SKM-1 (cell line): ENCODE measurements around the gene MBLAC1.
A peak's percentile ranks its signal among the peaks of the same experiment; 100 is the strongest.

ENCODE experiments used
- DNase-seq: peaks from one replicate; lab custom pipeline; 2025; ENCODE audit not compliant: unreplicated experiment; lab: John Stamatoyannopoulos, UW

The MBLAC1 gene, protein sequence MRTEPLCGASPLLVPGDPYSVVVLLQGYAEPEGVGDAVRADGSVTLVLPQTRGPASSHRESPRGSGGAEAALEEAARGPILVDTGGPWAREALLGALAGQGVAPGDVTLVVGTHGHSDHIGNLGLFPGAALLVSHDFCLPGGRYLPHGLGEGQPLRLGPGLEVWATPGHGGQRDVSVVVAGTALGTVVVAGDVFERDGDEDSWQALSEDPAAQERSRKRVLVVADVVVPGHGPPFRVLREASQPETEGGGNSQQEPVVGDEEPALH

DNA sequence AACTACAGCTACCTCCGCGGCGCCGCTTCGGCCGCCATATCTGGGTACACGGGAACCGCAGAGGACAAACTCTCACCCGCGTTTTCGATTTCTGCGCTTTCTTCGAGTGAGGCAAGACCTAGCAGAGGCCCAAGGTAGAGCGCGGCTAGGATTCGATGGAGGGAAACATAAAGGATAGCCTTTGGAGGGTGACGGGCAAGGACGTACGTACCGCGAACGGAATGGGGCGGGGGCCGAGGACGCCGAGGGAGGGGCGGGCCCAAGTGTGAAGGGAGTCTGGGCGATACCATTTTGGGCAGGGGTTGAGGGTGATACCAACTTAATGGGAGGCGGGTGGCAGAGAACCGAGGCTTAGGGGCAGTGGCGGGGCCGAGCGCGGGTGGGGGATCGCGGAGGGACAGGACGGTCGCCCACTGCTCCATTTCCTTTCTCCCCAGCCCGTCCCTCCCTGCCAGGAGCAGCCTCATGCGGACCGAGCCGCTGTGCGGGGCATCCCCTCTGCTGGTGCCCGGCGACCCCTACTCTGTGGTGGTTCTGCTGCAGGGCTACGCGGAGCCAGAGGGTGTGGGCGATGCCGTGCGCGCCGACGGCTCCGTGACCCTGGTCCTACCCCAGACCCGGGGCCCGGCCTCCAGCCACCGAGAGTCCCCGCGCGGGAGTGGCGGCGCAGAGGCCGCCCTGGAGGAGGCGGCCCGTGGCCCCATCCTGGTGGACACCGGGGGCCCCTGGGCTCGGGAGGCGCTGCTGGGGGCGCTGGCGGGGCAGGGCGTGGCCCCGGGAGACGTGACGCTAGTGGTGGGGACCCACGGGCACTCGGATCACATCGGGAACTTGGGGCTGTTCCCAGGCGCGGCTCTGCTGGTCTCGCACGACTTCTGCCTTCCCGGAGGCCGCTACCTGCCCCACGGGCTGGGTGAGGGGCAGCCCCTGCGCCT is at the start of gene MBLAC1:
MBLAC1 (plus strand) TSS at position 37 of the 935 bp plus-strand sequence; CDS start at position 466, 429 bp downstream.
- DNase-seq: peak; percentile 81

DNA sequence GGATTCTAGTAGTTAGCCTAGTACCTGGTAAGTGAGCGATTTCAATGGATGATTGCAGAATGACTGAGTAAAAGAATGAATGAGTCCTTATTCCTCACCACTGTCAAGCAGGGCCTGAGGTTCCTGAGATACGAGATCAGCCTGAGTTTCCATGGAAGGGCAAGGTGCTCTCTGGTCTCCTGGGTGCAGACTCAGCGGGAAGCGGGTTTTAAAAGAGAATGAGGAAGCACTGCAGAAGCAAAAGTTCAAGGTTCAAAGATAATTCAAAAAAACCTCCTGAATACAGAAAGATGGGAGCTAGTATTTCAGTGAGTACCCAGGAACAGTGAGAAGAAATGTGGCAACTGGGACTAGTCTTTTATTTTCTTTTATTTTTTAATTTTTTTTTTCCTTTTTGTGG is 49.6 kb upstream of the MBLAC1 start:
- DNase-seq: no peak

DNA sequence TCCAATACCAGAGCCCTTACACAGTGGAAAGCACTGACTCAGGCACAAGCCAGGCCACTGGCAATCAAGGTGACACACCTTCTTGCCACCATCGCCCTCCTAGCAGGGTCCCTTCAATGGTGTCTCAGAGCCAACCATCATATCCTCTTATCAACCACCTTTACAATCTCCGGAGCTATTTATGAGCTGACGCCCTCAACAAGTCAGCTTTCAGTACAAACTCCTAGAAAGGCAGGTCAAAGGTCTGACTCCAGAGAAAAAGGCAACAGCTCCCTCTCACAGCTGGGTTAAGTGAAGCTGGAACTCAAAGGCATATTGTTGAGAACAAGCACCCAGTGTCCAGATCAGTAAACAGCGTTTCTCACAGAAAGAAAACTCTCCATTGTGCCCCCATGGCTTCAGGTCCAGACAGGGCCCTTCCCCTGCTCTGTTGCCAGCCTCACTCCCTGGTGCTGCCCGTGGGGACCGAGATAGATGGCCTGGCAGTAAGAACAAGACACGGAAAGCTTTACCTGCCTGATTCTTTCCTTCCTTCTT is 47.7 kb upstream of the MBLAC1 start:
- no peak for DNase-seq

DNA sequence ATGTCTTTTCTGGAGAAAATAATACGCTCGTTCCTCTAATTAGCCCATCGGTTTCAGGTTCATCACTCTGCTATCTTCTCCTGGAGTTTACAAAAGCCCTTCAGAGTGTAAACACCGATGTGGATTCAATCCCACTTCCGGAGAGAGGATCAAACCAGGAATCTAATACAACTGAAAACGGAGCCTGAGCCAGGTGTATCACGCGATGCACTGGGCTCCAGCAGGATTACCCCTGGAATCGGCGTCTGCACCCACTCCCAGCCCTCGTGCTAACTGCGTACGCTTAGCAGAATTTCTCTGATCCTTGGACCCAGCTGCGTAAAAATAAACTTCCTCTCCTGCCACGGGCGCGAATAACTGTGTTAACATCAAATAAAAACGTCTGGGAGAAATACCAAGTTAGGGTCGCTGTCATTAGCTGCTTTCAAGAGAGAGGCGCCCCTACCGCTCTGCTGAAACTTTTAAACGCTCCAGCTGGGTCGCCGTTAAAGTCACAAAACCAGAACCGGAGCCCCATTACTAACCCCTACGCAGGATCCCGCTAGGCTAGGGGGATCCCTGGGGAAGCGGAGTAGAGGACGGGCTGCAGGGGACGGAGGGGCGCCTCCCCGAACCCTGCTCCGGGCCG is 45.7 kb upstream of the MBLAC1 start:
- DNase-seq: no peak

DNA sequence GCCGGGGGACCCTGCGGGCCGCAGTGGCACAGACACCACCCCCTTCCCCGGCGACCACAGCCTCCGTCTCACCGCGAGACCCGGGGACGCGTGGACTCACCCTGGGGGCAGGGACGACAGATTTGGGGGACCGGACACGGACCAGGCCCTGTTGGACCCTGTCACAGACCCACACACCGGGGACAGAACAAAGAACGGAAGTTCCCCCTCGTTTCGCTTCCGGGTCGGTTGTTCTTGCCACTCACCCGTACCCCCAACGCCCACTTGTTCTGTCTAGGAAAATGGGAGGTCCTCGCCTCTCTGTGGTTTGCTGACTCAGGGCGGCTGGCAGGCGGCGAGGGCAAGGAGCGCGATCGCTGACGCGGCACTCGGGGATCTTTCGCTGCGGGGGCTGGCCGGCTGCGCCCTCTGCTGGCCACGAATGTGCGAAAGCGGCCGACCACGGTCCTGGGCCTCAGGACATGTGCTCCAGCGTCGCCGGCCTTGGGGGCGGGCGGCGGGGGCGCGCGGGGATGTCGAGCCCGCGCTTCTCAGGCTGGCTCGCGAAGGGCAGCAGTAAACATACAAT is 45.1 kb upstream of the MBLAC1 start, which contains the start of gene ZNF3:
ZNF3 (minus strand) TSS at position 189 of the 568 bp plus-strand sequence. CDS start 4,366 bp downstream, outside the sequence.
- DNase-seq: peak; percentile 96

DNA sequence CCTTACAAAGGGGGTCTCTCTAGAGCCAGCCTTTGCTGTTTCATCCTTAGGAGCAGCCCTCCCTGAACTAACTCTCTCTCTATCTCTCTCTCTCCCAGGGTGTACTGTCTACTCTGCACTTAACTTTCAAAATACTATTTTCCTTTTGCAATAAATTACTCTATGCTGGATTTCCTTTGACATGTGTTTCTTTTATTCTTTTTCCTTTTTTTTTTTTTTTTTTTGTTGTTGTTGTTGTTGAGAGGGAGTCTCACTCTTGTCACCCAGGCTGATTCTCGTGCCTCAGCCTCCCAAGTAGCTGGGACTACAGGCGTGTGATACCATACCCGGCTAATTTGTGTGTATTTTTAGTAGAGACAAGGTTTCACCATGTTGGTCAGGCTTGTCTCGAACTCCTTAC is 43.8 kb upstream of the MBLAC1 start:
- DNase-seq: no peak

DNA sequence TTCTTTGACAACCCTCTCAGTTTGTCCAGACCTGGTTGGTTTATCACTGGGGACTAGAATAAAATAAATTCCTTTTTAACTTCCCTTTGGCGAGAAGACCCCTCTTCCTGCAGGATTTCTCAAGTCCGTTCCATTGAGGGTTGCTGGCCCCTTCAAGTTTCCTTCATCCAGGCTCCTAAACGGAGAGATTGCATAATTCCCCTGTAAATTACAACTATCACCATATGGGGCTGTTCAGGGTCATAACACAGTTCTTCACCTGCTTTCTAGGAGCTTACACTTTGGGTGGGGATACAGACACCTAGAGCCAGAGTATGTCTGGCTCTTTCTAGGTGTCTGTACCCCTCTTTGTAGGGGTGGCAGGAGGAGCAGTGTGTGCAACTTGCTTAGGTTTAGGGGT is 41.3 kb upstream of the MBLAC1 start:
- DNase-seq: no peak

DNA sequence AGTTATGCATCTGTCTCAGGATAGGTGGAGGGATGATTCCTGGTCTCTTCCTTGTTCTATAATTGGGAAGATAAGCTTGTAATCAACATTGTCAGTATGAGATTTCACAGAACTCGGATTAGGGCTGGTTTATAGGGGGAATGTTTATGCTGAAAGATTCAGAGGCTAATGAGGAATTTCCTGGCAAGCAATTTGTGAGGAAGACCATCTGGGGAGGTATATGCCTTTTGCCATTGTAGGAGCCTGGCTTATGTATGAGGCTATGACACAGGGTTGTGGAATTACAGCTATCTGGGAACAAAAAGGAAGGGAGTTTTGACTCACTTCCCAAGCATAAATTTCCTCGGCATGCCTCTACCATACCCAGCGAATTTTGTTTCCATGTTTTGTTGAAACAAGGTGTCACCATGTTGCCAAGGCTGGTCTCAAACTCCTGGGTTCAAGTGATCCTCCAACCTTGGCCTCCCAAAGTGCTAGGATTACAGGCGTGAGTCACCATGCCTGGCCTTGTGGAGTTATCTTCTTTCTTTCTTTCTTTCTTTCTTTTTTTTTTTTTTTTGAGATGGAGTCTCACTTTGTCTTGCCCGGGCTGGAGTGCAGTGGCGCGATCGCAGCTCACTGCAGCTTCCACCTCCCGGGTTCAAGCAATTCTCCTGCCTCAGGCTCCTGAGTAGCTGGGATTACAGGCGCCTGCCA is 39.6 kb upstream of the MBLAC1 start:
- DNase-seq: no peak

DNA sequence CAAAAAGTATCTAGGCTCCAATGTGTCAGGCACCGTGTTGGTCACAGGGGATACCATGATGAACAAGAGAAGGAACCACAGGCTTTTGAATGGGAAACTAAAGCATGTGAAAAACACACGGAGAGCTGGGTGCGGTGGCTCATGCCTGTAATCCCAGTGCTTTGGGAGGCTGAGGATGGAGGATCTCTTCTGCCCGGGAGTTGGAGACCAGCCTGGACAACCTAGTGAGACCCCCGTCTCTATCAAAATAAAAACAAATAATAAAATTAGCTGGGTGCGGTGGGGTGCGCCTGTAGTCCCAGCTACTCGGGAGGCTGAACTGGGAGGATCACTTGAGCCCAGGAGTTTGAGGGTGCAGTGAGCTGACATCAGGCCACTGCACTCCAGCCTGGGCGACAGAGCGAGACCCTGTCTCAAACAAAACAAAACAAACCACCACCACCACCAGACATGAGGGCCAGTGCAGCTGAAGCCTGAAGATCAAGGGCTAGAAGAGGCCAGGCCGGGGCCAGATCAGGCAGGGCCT is 38.6 kb upstream of the MBLAC1 start:
- DNase-seq: no peak

DNA sequence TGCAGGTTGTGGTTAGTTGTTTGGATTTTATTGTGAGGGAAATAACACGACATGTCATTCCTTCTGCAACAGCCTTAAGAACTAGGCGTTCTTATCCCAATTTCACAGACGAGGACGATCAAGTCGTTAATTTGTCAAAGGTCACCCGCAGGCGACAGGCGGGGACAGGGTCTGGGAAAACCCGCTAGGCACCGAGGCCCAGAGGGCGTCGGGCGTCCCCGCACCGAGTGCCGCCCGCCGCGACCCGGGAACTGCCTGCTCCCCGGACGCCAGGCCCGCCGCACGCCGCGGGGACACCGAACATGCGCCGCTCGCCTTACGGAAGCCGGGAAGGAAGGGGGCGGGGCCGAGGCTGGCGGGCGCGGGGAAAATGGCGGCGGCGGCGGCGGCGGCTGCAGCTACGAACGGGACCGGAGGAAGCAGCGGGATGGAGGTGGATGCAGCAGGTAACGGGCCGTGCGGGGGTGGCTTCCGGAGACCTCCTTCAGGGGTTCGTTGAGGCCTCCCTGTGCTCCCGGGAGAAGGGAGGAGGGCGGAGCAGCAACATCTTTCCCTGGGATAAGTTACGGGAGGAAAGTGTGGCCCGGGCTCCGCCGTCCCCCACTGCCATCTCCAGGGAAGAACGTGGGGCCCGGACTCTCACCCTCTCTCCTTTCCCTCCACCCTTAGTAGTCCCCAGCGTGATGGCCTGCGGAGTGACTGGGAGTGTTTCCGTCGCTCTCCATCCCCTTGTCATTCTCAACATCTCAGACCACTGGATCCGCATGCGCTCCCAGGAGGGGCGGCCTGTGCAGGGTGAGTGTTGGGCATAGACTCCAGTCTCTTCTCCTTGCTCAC is 37.9 kb upstream of the MBLAC1 start, which contains the start of gene COPS6:
COPS6 (plus strand) TSS at position 349 of the 837 bp plus-strand sequence; CDS start at position 371, 22 bp downstream.
- peak; percentile 43 for DNase-seq

DNA sequence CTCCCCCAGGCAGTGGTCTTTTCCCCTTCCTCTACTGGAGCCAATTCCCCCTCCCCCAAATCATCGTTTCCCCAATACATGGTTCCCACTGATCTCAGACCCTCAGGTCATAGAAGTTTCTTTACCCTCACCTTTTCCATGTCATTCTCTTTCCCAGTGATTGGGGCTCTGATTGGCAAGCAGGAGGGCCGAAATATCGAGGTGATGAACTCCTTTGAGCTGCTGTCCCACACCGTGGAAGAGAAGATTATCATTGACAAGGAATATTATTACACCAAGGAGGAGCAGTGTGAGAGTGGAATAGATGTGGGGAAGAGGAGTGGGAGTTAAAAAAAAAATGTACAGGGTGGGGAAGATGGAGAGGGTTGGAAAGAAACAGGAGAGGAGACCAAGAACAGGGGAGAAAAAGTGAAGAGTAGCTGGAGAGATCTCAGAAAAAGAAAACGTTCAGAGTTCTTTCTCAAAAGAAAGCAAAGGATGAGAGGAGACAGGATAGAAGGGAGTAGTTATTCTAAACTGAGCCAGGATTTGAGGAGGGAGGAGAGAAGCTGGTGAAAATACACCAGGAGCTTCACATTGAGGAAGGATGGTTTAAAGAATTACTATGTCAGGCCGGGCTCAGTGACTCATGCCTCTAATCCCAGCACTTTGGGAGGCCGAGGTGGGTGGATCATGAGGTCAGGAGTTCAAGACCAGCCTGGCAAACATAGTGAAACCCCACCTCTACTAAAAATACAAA is 37.1 kb upstream of the MBLAC1 start:
- no peak for DNase-seq

DNA sequence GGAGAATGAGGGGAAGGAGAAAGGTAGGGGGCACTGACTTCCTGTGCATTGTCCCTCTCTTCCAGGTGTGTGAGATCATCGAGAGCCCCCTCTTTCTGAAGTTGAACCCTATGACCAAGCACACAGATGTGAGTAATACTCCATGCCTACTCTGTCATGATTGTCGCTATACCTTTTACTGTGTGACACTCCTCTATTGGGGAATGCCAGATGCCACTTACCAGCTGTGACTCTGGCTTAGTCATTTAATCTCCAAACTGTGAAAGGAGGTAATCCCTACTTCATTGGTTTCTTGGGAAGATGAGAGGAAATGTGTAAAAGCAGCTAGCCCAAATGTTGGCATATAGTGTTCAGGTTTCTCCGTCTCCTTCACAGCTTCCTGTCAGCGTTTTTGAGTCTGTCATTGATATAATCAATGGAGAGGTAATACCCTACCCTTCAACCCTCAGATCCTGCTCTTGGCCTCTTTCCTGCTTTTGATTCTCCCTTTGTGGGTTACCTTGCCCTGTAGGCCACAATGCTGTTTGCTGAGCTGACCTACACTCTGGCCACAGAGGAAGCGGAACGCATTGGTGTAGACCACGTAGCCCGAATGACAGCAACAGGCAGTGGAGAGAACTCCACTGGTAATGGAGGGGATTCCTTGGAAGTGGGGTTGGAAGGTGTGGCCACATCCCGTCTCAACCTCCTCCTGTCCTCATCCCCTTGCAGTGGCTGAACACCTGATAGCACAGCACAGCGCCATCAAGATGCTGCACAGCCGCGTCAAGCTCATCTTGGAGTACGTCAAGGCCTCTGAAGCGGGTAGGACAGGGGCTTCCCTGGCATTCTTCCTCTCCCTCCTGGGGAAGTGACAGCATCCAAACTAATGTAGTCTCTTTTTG is 36.0 kb upstream of the MBLAC1 start:
- no peak for DNase-seq

DNA sequence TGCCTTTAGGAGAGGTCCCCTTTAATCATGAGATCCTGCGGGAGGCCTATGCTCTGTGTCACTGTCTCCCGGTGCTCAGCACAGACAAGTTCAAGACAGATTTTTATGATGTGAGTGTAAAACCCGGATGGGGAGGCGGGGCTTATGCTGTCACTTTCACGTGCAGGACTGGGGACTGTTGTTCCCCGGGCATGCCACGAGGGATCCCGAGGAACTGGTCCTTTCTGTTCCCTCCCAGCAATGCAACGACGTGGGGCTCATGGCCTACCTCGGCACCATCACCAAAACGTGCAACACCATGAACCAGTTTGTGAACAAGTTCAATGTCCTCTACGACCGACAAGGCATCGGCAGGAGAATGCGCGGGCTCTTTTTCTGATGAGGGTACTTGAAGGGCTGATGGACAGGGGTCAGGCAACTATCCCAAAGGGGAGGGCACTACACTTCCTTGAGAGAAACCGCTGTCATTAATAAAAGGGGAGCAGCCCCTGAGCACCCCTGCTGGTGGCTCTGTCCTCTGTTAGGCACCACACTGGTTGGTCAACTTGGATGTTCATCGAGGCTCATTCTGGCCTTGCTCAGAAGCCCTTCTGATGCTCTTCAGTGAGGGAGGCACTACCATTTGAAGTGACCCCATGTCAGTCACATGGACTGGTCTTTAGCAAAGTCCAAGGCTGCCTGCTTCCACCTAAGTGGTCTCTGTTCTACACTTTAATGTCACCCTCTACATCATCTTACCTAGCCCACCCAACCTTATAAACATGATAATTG is 35.2 kb upstream of the MBLAC1 start:
- no peak for DNase-seq

DNA sequence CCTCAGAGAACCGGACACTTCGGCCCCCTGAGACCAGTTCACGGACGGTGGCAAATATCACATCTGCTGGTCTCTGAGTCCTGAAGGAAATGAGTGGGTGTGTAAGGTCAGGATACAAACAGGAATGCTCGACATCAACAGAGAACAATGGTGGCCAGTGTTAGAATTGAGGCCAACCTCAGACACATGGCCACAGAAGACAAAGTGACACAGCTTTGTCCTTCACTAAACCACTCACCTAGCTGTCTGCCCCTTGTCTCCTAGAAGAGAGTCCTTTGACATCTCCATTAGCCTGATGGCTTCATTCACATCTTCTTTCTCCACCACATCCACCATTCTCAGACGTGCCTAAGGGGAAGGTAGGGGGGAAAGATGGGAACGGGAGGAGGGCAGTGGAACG is 33.7 kb upstream of the MBLAC1 start:
- DNase-seq: no peak

DNA sequence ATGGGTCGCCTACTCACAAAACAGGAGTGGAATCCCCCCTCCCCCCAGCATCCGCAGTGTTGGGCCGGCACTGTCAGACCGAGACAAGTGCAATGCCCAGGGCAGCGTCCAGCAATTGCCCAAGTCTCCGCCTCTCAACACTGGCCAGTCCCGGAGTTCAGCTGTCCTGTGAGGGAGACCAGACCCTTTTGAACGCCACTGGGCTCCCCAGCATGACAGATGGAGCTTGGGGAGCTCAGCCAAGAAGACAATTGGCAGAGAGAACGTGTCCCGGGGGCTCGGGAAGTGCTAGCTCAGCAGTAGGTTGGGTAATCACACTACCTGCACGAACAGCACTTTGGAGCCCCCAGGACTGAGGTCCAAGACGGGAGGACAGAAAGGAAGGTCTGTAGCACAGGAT is 33.3 kb upstream of the MBLAC1 start:
- no peak for DNase-seq

DNA sequence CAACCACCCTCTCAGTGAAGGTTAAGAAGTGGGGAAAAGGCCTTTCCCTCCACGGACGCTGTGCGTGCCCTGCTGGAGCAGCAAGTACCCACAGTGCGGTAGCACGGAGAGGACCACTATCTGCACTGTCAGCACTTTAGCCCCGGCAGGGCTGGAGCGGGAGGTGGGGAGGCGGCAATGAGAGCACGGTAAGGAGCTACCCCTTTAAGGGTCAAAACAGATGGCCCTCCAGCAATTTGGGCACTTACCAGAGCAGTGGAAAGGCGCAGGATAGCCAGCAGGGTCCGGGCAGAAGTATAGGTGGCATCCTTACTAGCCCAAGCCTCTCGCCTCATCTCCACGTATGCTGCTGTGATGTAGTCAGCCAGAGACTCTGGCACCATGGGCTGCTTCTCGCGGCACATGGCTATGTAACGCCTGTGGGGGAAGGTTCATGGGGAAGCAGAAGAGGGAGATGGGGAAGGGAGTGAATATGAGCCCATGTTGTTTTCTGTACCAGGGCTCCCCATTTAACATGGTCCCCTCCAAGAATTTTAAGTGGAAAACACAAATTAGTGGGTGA is 32.8 kb upstream of the MBLAC1 start:
- no peak for DNase-seq
